ENCODE results near the gene SMIM44.

The SMIM44 gene

GRCh38 chr19:3503036-3503572 lies 19.9 kb upstream of the SMIM44 start:
- TF ChIP-seq CTCF (IDR thresholded peaks at IDR 0.05; ENCODE audit: control extremely low read depth, extremely low read depth, low read depth, missing control alignments), result no peak
- ChIA-PET CTCF (interaction anchor here (1.0 kb wide), 2 partner anchors 30 to 42 kb away, joined by 3 read pairs; no protein-coding TSS in a partner anchor), POLR2A (interaction anchor here (0.7 kb wide), 1 partner anchor 825 kb away, joined by 4 read pairs; no protein-coding TSS in a partner anchor)
- DNase-seq (ENCODE audit: extremely low spot score), result no peak

- DNase-seq (ENCODE audit: extremely low spot score), result no peak
- POLR2A ChIA-PET, result interaction anchor here (0.6 kb wide), 1 partner anchor 47 kb away, joined by 6 read pairs; no protein-coding TSS in a partner anchor
- CTCF ChIA-PET, result interaction anchor here (1.0 to 1.9 kb wide), 3 partner anchors 17 to 19 kb away, joined by 3 to 4 read pairs (median 4); partner anchors contain the start of gene SMIM44
- no peak for TF ChIP-seq CTCF (IDR thresholded peaks at IDR 0.05; ENCODE audit: control extremely low read depth, extremely low read depth, low read depth, missing control alignments)
These were observed 18.5 kb upstream of the SMIM44 start for GRCh38 chr19:3501780-3502179.

GRCh38 chr19:3500429-3501101 lies 17.3 kb upstream of the SMIM44 start, which contains the start of gene DOHH:
TSS of gene DOHH (minus strand) at chr19:3500674. CDS start at chr19:3496814, 3,860 bp downstream.
- peak; percentile 96 for DNase-seq (ENCODE audit: extremely low spot score)
- ChIA-PET CTCF (interaction anchor here (1.0 to 1.9 kb wide), 5 partner anchors 15 to 54 kb away, joined by 3 to 5 read pairs (median 4); partner anchors contain the start of gene SMIM44), POLR2A (interaction anchor here (0.7 kb wide), 1 partner anchor 497 kb away, joined by 3 read pairs; no protein-coding TSS in a partner anchor)
- TF ChIP-seq CTCF (IDR thresholded peaks at IDR 0.05; ENCODE audit: control extremely low read depth, extremely low read depth, low read depth, missing control alignments), result no peak

- no peak for TF ChIP-seq CTCF (IDR thresholded peaks at IDR 0.05; ENCODE audit: control extremely low read depth, extremely low read depth, low read depth, missing control alignments)
- ChIA-PET CTCF (interaction anchor here (1.3 to 1.4 kb wide), 3 partner anchors 53 to 195 kb away, joined by 3 read pairs; no protein-coding TSS in a partner anchor), POLR2A (no interaction called here)
- DNase-seq (ENCODE audit: extremely low spot score), result no peak
These were observed 16.6 kb upstream of the SMIM44 start for GRCh38 chr19:3499738-3500428.

- DNase-seq (ENCODE audit: extremely low spot score), result no peak
- ChIA-PET POLR2A (interaction anchor here (0.5 kb wide), 1 partner anchor 545 kb away, joined by 3 read pairs; no protein-coding TSS in a partner anchor), CTCF (interaction anchor here (1.6 kb wide), 1 partner anchor 13 kb away, joined by 6 read pairs; no protein-coding TSS in a partner anchor)
- TF ChIP-seq CTCF (IDR thresholded peaks at IDR 0.05; ENCODE audit: control extremely low read depth, extremely low read depth, low read depth, missing control alignments), result no peak
These were observed 14.7 kb upstream of the SMIM44 start for GRCh38 chr19:3497757-3498520.

Measured in GM10248 (cell line).